Measurements from ENCODE around the gene TYRO3.

The TYRO3 gene

GRCh38 chr15:41558400-41559238, at the start of gene TYRO3:
TSS of gene TYRO3 (plus strand) at chr15:41559212. CDS start at chr15:41559258, 46 bp downstream.
- peaks cover 2 to 4% of the 10 kb centered on the region in 2 donors for H3K27me3 ChIP-seq (ENCODE audit: control insufficient read depth in 1 of 2, insufficient read depth in 2 of 2, low read length in 2 of 2)
- no peak within 1 kb of the TSS for H3K27ac ChIP-seq (ENCODE audit: low read depth, low read length)
- peaks cover 0 to 3% of the 10 kb centered on the region in 2 donors for H3K36me3 ChIP-seq (ENCODE audit: control insufficient read depth in 1 of 2, insufficient read depth in 2 of 2, low read length in 2 of 2)
- H3K9me3 ChIP-seq (ENCODE audit: control insufficient read depth in 1 of 2, low read length in 2 of 2), result no peaks in the 10 kb centered on the region
- peak within 1 kb of the TSS; percentile 57 to 59 for H3K4me3 ChIP-seq (ENCODE audit: low read depth in 1 of 2, low read length in 2 of 2)
- peak within 1 kb of the TSS; percentile 48 to 49 for H3K9ac ChIP-seq (ENCODE audit: low read depth in 1 of 2, low read length in 2 of 2)
- peaks cover 22 to 23% of the 10 kb centered on the region in 2 donors for H3K4me1 ChIP-seq (ENCODE audit: control insufficient read depth in 1 of 2, insufficient read depth in 2 of 2, low read length in 2 of 2)

- peak overlapping the region; percentile 10 for H3K27ac ChIP-seq (ENCODE audit: low read depth, low read length)
- peaks cover 21 to 44% of the 10 kb centered on the region in 2 donors for H3K4me1 ChIP-seq (ENCODE audit: control insufficient read depth in 1 of 2, insufficient read depth in 2 of 2, low read length in 2 of 2)
- no peaks in the 10 kb centered on the region for H3K9me3 ChIP-seq (ENCODE audit: control insufficient read depth in 1 of 2, low read length in 2 of 2)
- H3K4me3 ChIP-seq (ENCODE audit: low read depth in 1 of 2, low read length in 2 of 2), result peak overlapping the region; percentile 22 to 81
- H3K36me3 ChIP-seq (ENCODE audit: control insufficient read depth in 1 of 2, insufficient read depth in 2 of 2, low read length in 2 of 2), result no peaks in the 10 kb centered on the region
- peaks cover 0 to 4% of the 10 kb centered on the region in 2 donors for H3K27me3 ChIP-seq (ENCODE audit: control insufficient read depth in 1 of 2, insufficient read depth in 2 of 2, low read length in 2 of 2)
- H3K9ac ChIP-seq (ENCODE audit: low read depth in 1 of 2, low read length in 2 of 2), result peak overlapping the region in 1 of 2 donors; percentile 44
These were observed 48.3 kb upstream of the TYRO3 start for GRCh38 chr15:41510728-41511127.

GRCh38 chr15:41511331-41511898, 47.6 kb upstream of the TYRO3 start:
- H3K27ac ChIP-seq (ENCODE audit: low read depth, low read length), result peak overlapping the region; percentile 10
- H3K9ac ChIP-seq (ENCODE audit: low read depth in 1 of 2, low read length in 2 of 2), result peak overlapping the region; percentile 72 to 73
- no peaks in the 10 kb centered on the region for H3K36me3 ChIP-seq (ENCODE audit: control insufficient read depth in 1 of 2, insufficient read depth in 2 of 2, low read length in 2 of 2)
- H3K9me3 ChIP-seq (ENCODE audit: control insufficient read depth in 1 of 2, low read length in 2 of 2), result no peaks in the 10 kb centered on the region
- H3K27me3 ChIP-seq (ENCODE audit: control insufficient read depth in 1 of 2, insufficient read depth in 2 of 2, low read length in 2 of 2), result peaks cover 0 to 4% of the 10 kb centered on the region in 2 donors
- peaks cover 21 to 44% of the 10 kb centered on the region in 2 donors for H3K4me1 ChIP-seq (ENCODE audit: control insufficient read depth in 1 of 2, insufficient read depth in 2 of 2, low read length in 2 of 2)
- peak overlapping the region; percentile 78 to 81 for H3K4me3 ChIP-seq (ENCODE audit: low read depth in 1 of 2, low read length in 2 of 2)

GRCh38 chr15:41511899-41512369, 47.1 kb upstream of the TYRO3 start:
- H3K36me3 ChIP-seq (ENCODE audit: control insufficient read depth in 1 of 2, insufficient read depth in 2 of 2, low read length in 2 of 2), result no peaks in the 10 kb centered on the region
- peak overlapping the region; percentile 61 to 73 for H3K9ac ChIP-seq (ENCODE audit: low read depth in 1 of 2, low read length in 2 of 2)
- no peak overlapping the region for H3K27ac ChIP-seq (ENCODE audit: low read depth, low read length)
- no peaks in the 10 kb centered on the region for H3K9me3 ChIP-seq (ENCODE audit: control insufficient read depth in 1 of 2, low read length in 2 of 2)
- peak overlapping the region; percentile 78 to 81 for H3K4me3 ChIP-seq (ENCODE audit: low read depth in 1 of 2, low read length in 2 of 2)
- peaks cover 0 to 4% of the 10 kb centered on the region in 2 donors for H3K27me3 ChIP-seq (ENCODE audit: control insufficient read depth in 1 of 2, insufficient read depth in 2 of 2, low read length in 2 of 2)
- H3K4me1 ChIP-seq (ENCODE audit: control insufficient read depth in 1 of 2, insufficient read depth in 2 of 2, low read length in 2 of 2), result peaks cover 21 to 41% of the 10 kb centered on the region in 2 donors

GRCh38 chr15:41512512-41512939, 46.5 kb upstream of the TYRO3 start:
- peaks cover 0 to 5% of the 10 kb centered on the region in 2 donors for H3K36me3 ChIP-seq (ENCODE audit: control insufficient read depth in 1 of 2, insufficient read depth in 2 of 2, low read length in 2 of 2)
- H3K4me1 ChIP-seq (ENCODE audit: control insufficient read depth in 1 of 2, insufficient read depth in 2 of 2, low read length in 2 of 2), result peaks cover 15 to 35% of the 10 kb centered on the region in 2 donors
- no peak overlapping the region for H3K27ac ChIP-seq (ENCODE audit: low read depth, low read length)
- H3K9me3 ChIP-seq (ENCODE audit: control insufficient read depth in 1 of 2, low read length in 2 of 2), result no peaks in the 10 kb centered on the region
- H3K9ac ChIP-seq (ENCODE audit: low read depth in 1 of 2, low read length in 2 of 2), result peak overlapping the region; percentile 61 to 73
- peaks cover 0 to 4% of the 10 kb centered on the region in 2 donors for H3K27me3 ChIP-seq (ENCODE audit: control insufficient read depth in 1 of 2, insufficient read depth in 2 of 2, low read length in 2 of 2)
- H3K4me3 ChIP-seq (ENCODE audit: low read depth in 1 of 2, low read length in 2 of 2), result peak overlapping the region; percentile 78 to 81

- Histone ChIP-seq H3K27ac (ENCODE audit: low read depth, low read length) (no peak overlapping the region), H3K27me3 (ENCODE audit: control insufficient read depth in 1 of 2, insufficient read depth in 2 of 2, low read length in 2 of 2) (peaks cover 0 to 4% of the 10 kb centered on the region in 2 donors), H3K36me3 (ENCODE audit: control insufficient read depth in 1 of 2, insufficient read depth in 2 of 2, low read length in 2 of 2) (peaks cover 0 to 10% of the 10 kb centered on the region in 2 donors), H3K9me3 (ENCODE audit: control insufficient read depth in 1 of 2, low read length in 2 of 2) (no peaks in the 10 kb centered on the region), H3K4me1 (ENCODE audit: control insufficient read depth in 1 of 2, insufficient read depth in 2 of 2, low read length in 2 of 2) (peaks cover 11 to 31% of the 10 kb centered on the region in 2 donors), H3K9ac (ENCODE audit: low read depth in 1 of 2, low read length in 2 of 2) (peak overlapping the region; percentile 61 to 73), H3K4me3 (ENCODE audit: low read depth in 1 of 2, low read length in 2 of 2) (peak overlapping the region; percentile 78 to 81)
These were observed 46.0 kb upstream of the TYRO3 start for GRCh38 chr15:41512940-41513505.

GRCh38 chr15:41513506-41514227, 45.3 kb upstream of the TYRO3 start, which contains the start of gene LTK:
TSS of gene LTK (minus strand) at chr15:41513827. CDS start at chr15:41513709, 118 bp downstream.
- H3K4me3 ChIP-seq (ENCODE audit: low read depth in 1 of 2, low read length in 2 of 2), result peak within 1 kb of the TSS; percentile 78 to 81
- H3K36me3 ChIP-seq (ENCODE audit: control insufficient read depth in 1 of 2, insufficient read depth in 2 of 2, low read length in 2 of 2), result peaks cover 0 to 11% of the 10 kb centered on the region in 2 donors
- peak within 1 kb of the TSS; percentile 61 to 73 for H3K9ac ChIP-seq (ENCODE audit: low read depth in 1 of 2, low read length in 2 of 2)
- peaks cover 0 to 4% of the 10 kb centered on the region in 2 donors for H3K27me3 ChIP-seq (ENCODE audit: control insufficient read depth in 1 of 2, insufficient read depth in 2 of 2, low read length in 2 of 2)
- H3K9me3 ChIP-seq (ENCODE audit: control insufficient read depth in 1 of 2, low read length in 2 of 2), result no peaks in the 10 kb centered on the region
- peaks cover 11 to 29% of the 10 kb centered on the region in 2 donors for H3K4me1 ChIP-seq (ENCODE audit: control insufficient read depth in 1 of 2, insufficient read depth in 2 of 2, low read length in 2 of 2)
- no peak within 1 kb of the TSS for H3K27ac ChIP-seq (ENCODE audit: low read depth, low read length)

GRCh38 chr15:41517895-41518449, 41.0 kb upstream of the TYRO3 start:
- H3K9ac ChIP-seq (ENCODE audit: low read depth in 1 of 2, low read length in 2 of 2), result no peak overlapping the region
- peaks cover 0 to 36% of the 10 kb centered on the region in 2 donors for H3K36me3 ChIP-seq (ENCODE audit: control insufficient read depth in 1 of 2, insufficient read depth in 2 of 2, low read length in 2 of 2)
- H3K4me1 ChIP-seq (ENCODE audit: control insufficient read depth in 1 of 2, insufficient read depth in 2 of 2, low read length in 2 of 2), result peaks cover 8 to 11% of the 10 kb centered on the region in 2 donors
- H3K27me3 ChIP-seq (ENCODE audit: control insufficient read depth in 1 of 2, insufficient read depth in 2 of 2, low read length in 2 of 2), result no peaks in the 10 kb centered on the region
- H3K4me3 ChIP-seq (ENCODE audit: low read depth in 1 of 2, low read length in 2 of 2), result no peak overlapping the region
- no peak overlapping the region for H3K27ac ChIP-seq (ENCODE audit: low read depth, low read length)
- H3K9me3 ChIP-seq (ENCODE audit: control insufficient read depth in 1 of 2, low read length in 2 of 2), result no peaks in the 10 kb centered on the region

- peaks cover 0 to 56% of the 10 kb centered on the region in 2 donors for H3K36me3 ChIP-seq (ENCODE audit: control insufficient read depth in 1 of 2, insufficient read depth in 2 of 2, low read length in 2 of 2)
- H3K4me3 ChIP-seq (ENCODE audit: low read depth in 1 of 2, low read length in 2 of 2), result no peak overlapping the region
- no peaks in the 10 kb centered on the region for H3K4me1 ChIP-seq (ENCODE audit: control insufficient read depth in 1 of 2, insufficient read depth in 2 of 2, low read length in 2 of 2)
- H3K27ac ChIP-seq (ENCODE audit: low read depth, low read length), result no peak overlapping the region
- no peaks in the 10 kb centered on the region for H3K9me3 ChIP-seq (ENCODE audit: control insufficient read depth in 1 of 2, low read length in 2 of 2)
- H3K27me3 ChIP-seq (ENCODE audit: control insufficient read depth in 1 of 2, insufficient read depth in 2 of 2, low read length in 2 of 2), result no peaks in the 10 kb centered on the region
- no peak overlapping the region for H3K9ac ChIP-seq (ENCODE audit: low read depth in 1 of 2, low read length in 2 of 2)
These were observed 38.4 kb upstream of the TYRO3 start for GRCh38 chr15:41520636-41521035.
